Left renal pelvis (tissue), 4 donors: ENCODE data around the gene CCDC92. TPM values are rescaled to one million over a fixed set of nuclear protein-coding genes. Genes with fewer than 3 reads are reported as not detected.
"Not testable (repeated sequence)": the region's sequence is repeated elsewhere in the genome, so short reads cannot be mapped to it uniquely, and the experiment has no call there.

Experiments
- DNase-seq, 4 donors: peaks; one replicate each; pipeline ENCODE4 v3.0.0-alpha.2; 2013; ENCODE audit warnings: low read depth in 4 of 4, low spot score in 3 of 4
- polyA plus RNA-seq, 4 donors: library from polyadenylated mRNA; unstranded; fragments of 120-200 nt; gene quantifications; one replicate each; pipeline ENCODE4 v1.2.1, GENCODE V29; 2013; ENCODE audit not compliant: insufficient read length in 4 of 4

The CCDC92 gene
- polyA plus RNA-seq, 4 donors = 34.4 to 54.1 (median 42.7) TPM

- DNase-seq = no peak
Observed at GRCh38 chr12:123951467-123951866, 21.2 kb downstream of the CCDC92 start.

GRCh38 chr12:123950476-123951349 is 21.9 kb downstream of the CCDC92 start:
- DNase-seq = no peak

GRCh38 chr12:123949770-123950165 is 22.9 kb downstream of the CCDC92 start:
- no peak for DNase-seq

- no peak for DNase-seq
Observed at GRCh38 chr12:123948796-123949769, 23.5 kb downstream of the CCDC92 start.

- DNase-seq = no peak
Observed at GRCh38 chr12:123948401-123948795, 24.2 kb downstream of the CCDC92 start.

GRCh38 chr12:123947531-123947930 is 25.1 kb downstream of the CCDC92 start:
- DNase-seq = not testable (repeated sequence)

- DNase-seq = not testable (repeated sequence)
Observed at GRCh38 chr12:123946516-123947505, 25.8 kb downstream of the CCDC92 start.

GRCh38 chr12:123946152-123946515 is 26.5 kb downstream of the CCDC92 start:
- DNase-seq = no peak

GRCh38 chr12:123945287-123946151 is 27.1 kb downstream of the CCDC92 start:
- no peak for DNase-seq

GRCh38 chr12:123944696-123945095 is 27.9 kb downstream of the CCDC92 start:
- DNase-seq = no peak

- DNase-seq = no peak
Observed at GRCh38 chr12:123943816-123944215, 28.8 kb downstream of the CCDC92 start.

GRCh38 chr12:123942911-123943648 is 29.6 kb downstream of the CCDC92 start:
- DNase-seq = no peak

GRCh38 chr12:123942238-123942653 is 30.4 kb downstream of the CCDC92 start:
- no peak for DNase-seq

- no peak for DNase-seq
Observed at GRCh38 chr12:123941624-123942237, 30.9 kb downstream of the CCDC92 start.

- no peak for DNase-seq
Observed at GRCh38 chr12:123941000-123941399, 31.6 kb downstream of the CCDC92 start.

- no peak for DNase-seq
Observed at GRCh38 chr12:123940627-123940966, 32.0 kb downstream of the CCDC92 start.

- no peak for DNase-seq
Observed at GRCh38 chr12:123939716-123940626, 32.7 kb downstream of the CCDC92 start.
